ENCODE data around the gene TRIM47.
"Not testable (repeated sequence)": the region's sequence is repeated elsewhere in the genome, so short reads cannot be mapped to it uniquely, and the experiment has no call there.

Gene TRIM47

GRCh38 chr17:75891022-75891604, 12.7 kb upstream of the TRIM47 start:
- H3K27ac ChIP-seq: no peak overlapping the region
- no peak for DNase-seq (ENCODE audit: low spot score)
- TF ChIP-seq, protein P1, sequence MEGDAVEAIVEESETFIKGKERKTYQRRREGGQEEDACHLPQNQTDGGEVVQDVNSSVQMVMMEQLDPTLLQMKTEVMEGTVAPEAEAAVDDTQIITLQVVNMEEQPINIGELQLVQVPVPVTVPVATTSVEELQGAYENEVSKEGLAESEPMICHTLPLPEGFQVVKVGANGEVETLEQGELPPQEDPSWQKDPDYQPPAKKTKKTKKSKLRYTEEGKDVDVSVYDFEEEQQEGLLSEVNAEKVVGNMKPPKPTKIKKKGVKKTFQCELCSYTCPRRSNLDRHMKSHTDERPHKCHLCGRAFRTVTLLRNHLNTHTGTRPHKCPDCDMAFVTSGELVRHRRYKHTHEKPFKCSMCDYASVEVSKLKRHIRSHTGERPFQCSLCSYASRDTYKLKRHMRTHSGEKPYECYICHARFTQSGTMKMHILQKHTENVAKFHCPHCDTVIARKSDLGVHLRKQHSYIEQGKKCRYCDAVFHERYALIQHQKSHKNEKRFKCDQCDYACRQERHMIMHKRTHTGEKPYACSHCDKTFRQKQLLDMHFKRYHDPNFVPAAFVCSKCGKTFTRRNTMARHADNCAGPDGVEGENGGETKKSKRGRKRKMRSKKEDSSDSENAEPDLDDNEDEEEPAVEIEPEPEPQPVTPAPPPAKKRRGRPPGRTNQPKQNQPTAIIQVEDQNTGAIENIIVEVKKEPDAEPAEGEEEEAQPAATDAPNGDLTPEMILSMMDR (IDR thresholded peaks at IDR 0.05): no peak
- no peak overlapping the region for H3K4me3 ChIP-seq

GRCh38 chr17:75889454-75889853, 11.1 kb upstream of the TRIM47 start:
- no peak for DNase-seq (ENCODE audit: low spot score)
- Histone ChIP-seq H3K27ac (no peak overlapping the region), H3K4me3 (no peak overlapping the region)
- TF ChIP-seq, protein P1 (IDR thresholded peaks at IDR 0.05): no peak

DNA sequence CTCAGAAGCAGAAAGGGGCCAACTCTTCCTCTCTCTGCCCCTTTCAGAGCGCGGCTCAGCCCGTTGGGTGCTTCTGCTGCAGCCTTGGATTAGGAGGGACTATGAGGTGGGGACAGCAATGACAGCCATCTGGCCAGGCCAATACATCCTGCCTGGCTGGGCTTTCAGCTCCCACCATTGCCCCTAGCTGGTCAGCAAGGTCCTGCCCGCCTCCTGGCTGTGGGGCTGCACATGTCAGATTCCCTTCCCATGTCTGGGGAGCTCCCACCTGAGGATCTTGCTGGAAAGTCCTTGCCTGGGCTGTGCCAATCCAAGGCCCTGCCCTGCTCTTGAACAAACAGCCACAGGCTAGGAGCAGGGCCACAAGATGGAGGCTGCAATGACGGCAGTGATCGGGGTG, 10.1 kb upstream of the TRIM47 start:
- TF ChIP-seq, protein P1 (IDR thresholded peaks at IDR 0.05): no peak

GRCh38 chr17:75885860-75886259, 7.5 kb upstream of the TRIM47 start:
- DNase-seq (ENCODE audit: low spot score); H3K27ac ChIP-seq; H3K4me3 ChIP-seq: not testable (repeated sequence)

More for the DNA sequence above, 10.1 kb upstream of the TRIM47 start:
- no peak for DNase-seq (ENCODE audit: low spot score)
- Histone ChIP-seq H3K4me3 (no peak overlapping the region), H3K27ac (no peak overlapping the region)

GRCh38 chr17:75885431-75885830, 7.0 kb upstream of the TRIM47 start:
- DNase-seq (ENCODE audit: low spot score): no peak
- H3K27ac ChIP-seq: no peak overlapping the region
- H3K4me3 ChIP-seq: no peak overlapping the region
- TF ChIP-seq, protein P1 (IDR thresholded peaks at IDR 0.05): no peak

DNA sequence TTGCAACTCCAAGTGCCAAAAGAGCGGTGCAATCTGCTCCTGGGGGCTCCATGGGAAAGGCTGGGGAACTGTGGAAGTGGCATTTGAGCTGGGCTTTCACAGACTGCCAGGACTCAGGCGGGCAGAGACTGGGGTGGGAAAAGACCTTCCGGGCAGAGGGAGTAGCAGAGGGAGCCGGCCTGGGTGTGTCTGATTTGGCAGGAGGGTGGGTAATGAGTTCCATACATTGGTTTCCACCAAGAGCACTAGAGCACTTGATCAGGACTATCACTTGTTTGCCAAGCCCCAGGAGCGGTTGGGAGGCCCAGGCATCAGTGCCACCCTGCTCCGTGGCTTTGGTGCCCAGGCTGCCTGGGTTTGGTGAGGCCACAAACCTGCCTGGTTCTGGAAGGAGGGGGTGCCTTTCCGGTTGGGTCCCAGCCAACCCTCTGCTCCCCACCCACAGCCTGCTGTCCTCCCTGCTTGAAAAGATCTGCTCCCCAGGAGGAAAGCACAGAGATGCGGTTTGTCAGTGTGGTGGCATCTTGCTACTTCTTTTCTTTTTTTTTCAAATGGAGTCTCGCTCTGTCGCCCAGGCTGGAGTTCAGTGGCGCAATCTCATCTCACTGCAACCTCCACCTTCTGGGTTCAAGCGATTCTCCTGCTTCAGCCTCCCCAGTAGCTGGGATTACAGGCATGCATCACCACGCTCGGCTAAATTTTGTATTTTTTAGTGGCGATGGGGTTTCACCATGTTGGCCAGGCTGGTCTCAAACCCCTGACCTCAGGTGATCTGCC, 3.5 kb upstream of the TRIM47 start:
- Histone ChIP-seq H3K27ac (peak overlapping the region in 1 of 2 donors; percentile 5), H3K4me3 (no peak overlapping the region)
- DNase-seq (ENCODE audit: low spot score): no peak
- TF ChIP-seq, protein P1 (IDR thresholded peaks at IDR 0.05): no peak

- Histone ChIP-seq H3K4me3 (no peak overlapping the region), H3K27ac (peak overlapping the region in 1 of 2 donors; percentile 4)
- DNase-seq (ENCODE audit: low spot score): no peak
- TF ChIP-seq, protein P1 (IDR thresholded peaks at IDR 0.05): no peak
These were observed 1.9 kb upstream of the TRIM47 start for GRCh38 chr17:75880266-75880665.
